Caco-2 (cell line): ENCODE measurements around the gene HERC2. TPM values are rescaled to one million over a fixed set of nuclear protein-coding genes. Genes with fewer than 3 reads are reported as not detected.
"Not testable (repeated sequence)": the region's sequence is repeated elsewhere in the genome, so short reads cannot be mapped to it uniquely, and the experiment has no call there.

Source experiments
- BruUV-seq: library from RNA; stranded (reverse); fragments of 400-500 nt; replicated peaks from 2 replicates; lab custom pipeline; 2021; lab: Mats Ljungman, UMichigan
- CTCF ChIA-PET: fragments of 300-600 bp; sonication (Branson Sonifier 250); formaldehyde crosslinking; loops from one replicate; lab custom pipeline; 2022; ENCODE audit warnings: antibody characterized with exemption; lab: Charles Lee
- POLR2A ChIA-PET: fragments of 300-600 bp; sonication (Branson Sonifier 250); formaldehyde crosslinking; loops from one replicate; lab custom pipeline; 2022; ENCODE audit warnings: antibody characterized with exemption; lab: Charles Lee
- DNase-seq, 2 experiments: peaks; one replicate each; pipeline versions ENCODE4 v3.0.0 to v3.0.0-alpha.2; 2020 to 2022
- H3K27me3 ChIP-seq: replicated peaks from 2 replicates; pipeline ENCODE4 v1.6.0; 2011; ENCODE audit warnings: low read length; ENCODE audit not compliant: control insufficient read depth, insufficient read depth
- H3K36me3 ChIP-seq: 2 replicates; pipeline ENCODE4 v1.5.1; 2011; ENCODE audit warnings: low read length; ENCODE audit not compliant: control insufficient read depth, insufficient read depth
- H3K4me1 ChIP-seq: fragments of 250-450 bp; sonication (Bioruptor Pico); 2 replicates; pipeline ENCODE4 v1.5.1; 2020; ENCODE audit warnings: mild to moderate bottlenecking
- H3K4me3 ChIP-seq: 2 replicates; pipeline ENCODE4 v1.5.1; 2011; ENCODE audit warnings: low read depth, mild to moderate bottlenecking, control low read depth, low read length
- H3K9me3 ChIP-seq: fragments of 250-450 bp; sonication (Bioruptor Pico); 2 replicates; pipeline ENCODE4 v1.5.1; 2020; ENCODE audit warnings: mild to moderate bottlenecking, moderate library complexity
- H3K27ac Mint-ChIP-seq: one replicate; pipeline ENCODE4 v1.8.0; 2022; ENCODE audit warnings: mixed read lengths; ENCODE audit not compliant: unreplicated experiment
- H3K27me3 Mint-ChIP-seq: one replicate; pipeline ENCODE4 v1.8.0; 2022; ENCODE audit warnings: mixed read lengths; ENCODE audit not compliant: insufficient read depth, unreplicated experiment
- H3K36me3 Mint-ChIP-seq: one replicate; pipeline ENCODE4 v1.8.0; 2022; ENCODE audit warnings: mild to moderate bottlenecking, mixed read lengths; ENCODE audit not compliant: insufficient read depth, unreplicated experiment
- H3K4me1 Mint-ChIP-seq: one replicate; pipeline ENCODE4 v1.8.0; 2022; ENCODE audit warnings: low read depth, mixed read lengths; ENCODE audit not compliant: unreplicated experiment
- H3K4me3 Mint-ChIP-seq: one replicate; pipeline ENCODE4 v1.8.0; 2022; ENCODE audit warnings: mild to moderate bottlenecking, moderate library complexity, mixed read lengths; ENCODE audit not compliant: unreplicated experiment
- H3K9me3 Mint-ChIP-seq: one replicate; pipeline ENCODE4 v1.8.0; 2022; ENCODE audit warnings: mixed read lengths; ENCODE audit not compliant: unreplicated experiment
- intact Hi-C: fragments of 100-400 bp; cut with micrococcal nuclease; formaldehyde crosslinking; loops from one replicate; pipeline ENCODE4 v1.10.0; 2022; ENCODE audit not compliant: unreplicated experiment
- total RNA-seq: library from RNA; stranded (reverse); gene quantifications from 2 replicates; pipeline ENCODE4 v1.2.3, GENCODE V29; 2022
- TF ChIP-seq, protein P1 (sequence below), 2 experiments: fragments of 200-600 bp in 1 of 2; IDR thresholded peaks; 1 replicate in 1 of 2; 2 replicates in 1 of 2; pipeline versions ENCODE4 v1.5.1 to v1.8.0; 2011 to 2022; ENCODE audit warnings: antibody characterized with exemption in 1 of 2, control low read depth in 1 of 2, inconsistent platforms in 1 of 2, low read depth in 1 of 2, low read length in 1 of 2, mild to moderate bottlenecking in 1 of 2, moderate library complexity in 1 of 2; ENCODE audit not compliant: insufficient read depth in 1 of 2, severe bottlenecking in 1 of 2, unreplicated experiment in 1 of 2

HERC2 gene
- total RNA-seq, 1 experiment from 2014 or later: 76.9 TPM

GRCh38 chr15:28140062-28140461, 181.9 kb downstream of the HERC2 start:
- CTCF ChIA-PET: no interaction called here

DNA sequence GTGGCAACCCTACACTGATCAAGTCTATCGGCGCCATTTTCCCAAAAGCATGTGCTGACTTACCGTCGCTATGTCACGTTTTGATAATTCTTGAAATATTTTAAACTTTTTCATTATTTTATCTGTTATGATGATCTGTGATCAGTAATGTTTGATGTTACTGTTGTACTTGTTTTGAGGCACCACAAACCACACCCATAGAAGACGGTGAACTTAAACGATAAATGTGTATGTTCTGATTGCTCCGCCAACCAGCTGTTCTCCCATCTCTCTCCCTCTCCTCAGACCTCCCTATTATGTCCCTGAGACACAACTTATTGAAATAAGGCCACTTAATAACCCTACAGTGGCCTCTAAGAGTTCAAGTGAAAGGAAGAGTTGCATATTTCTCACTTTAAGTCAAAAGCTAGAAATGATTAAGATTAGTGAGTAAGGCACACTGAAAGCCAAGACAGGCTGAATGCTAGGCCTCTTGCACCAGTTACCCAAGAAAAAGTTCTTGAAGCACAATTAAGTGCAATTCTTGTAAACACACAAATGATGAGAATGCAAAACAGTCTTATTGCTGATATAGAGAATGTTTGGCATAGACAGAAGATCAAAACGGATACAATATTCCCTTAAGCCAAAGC, 184.5 kb downstream of the HERC2 start:
- DNase-seq, BruUV-seq, H3K9me3 Mint-ChIP-seq, H3K4me1 ChIP-seq, intact Hi-C loops, H3K4me3 Mint-ChIP-seq, H3K4me1 Mint-ChIP-seq, CTCF ChIA-PET, H3K27me3 ChIP-seq, POLR2A ChIA-PET, H3K27me3 Mint-ChIP-seq, H3K36me3 ChIP-seq, H3K4me3 ChIP-seq, H3K27ac Mint-ChIP-seq, H3K9me3 ChIP-seq: not testable (repeated sequence)
- peaks cover 46% of the 10 kb centered on the region for H3K36me3 Mint-ChIP-seq

More at GRCh38 chr15:28140062-28140461, 181.9 kb downstream of the HERC2 start:
- Histone ChIP-seq H3K27me3 (no peaks in the 10 kb centered on the region), H3K4me3 (no peak overlapping the region), H3K9me3 (no peaks in the 10 kb centered on the region), H3K36me3 (peaks cover 4% of the 10 kb centered on the region), H3K4me1 (no peaks in the 10 kb centered on the region)
- Mint-ChIP-seq H3K27me3 (no peaks in the 10 kb centered on the region), H3K4me3 (no peak overlapping the region), H3K27ac (no peak overlapping the region), H3K36me3 (peaks cover 51% of the 10 kb centered on the region), H3K9me3 (no peaks in the 10 kb centered on the region), H3K4me1 (no peaks in the 10 kb centered on the region)
- BruUV-seq: no TSS peak
- POLR2A ChIA-PET: no interaction called here
- TF ChIP-seq, protein P1, sequence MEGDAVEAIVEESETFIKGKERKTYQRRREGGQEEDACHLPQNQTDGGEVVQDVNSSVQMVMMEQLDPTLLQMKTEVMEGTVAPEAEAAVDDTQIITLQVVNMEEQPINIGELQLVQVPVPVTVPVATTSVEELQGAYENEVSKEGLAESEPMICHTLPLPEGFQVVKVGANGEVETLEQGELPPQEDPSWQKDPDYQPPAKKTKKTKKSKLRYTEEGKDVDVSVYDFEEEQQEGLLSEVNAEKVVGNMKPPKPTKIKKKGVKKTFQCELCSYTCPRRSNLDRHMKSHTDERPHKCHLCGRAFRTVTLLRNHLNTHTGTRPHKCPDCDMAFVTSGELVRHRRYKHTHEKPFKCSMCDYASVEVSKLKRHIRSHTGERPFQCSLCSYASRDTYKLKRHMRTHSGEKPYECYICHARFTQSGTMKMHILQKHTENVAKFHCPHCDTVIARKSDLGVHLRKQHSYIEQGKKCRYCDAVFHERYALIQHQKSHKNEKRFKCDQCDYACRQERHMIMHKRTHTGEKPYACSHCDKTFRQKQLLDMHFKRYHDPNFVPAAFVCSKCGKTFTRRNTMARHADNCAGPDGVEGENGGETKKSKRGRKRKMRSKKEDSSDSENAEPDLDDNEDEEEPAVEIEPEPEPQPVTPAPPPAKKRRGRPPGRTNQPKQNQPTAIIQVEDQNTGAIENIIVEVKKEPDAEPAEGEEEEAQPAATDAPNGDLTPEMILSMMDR (IDR thresholded peaks at IDR 0.05; ENCODE audit: insufficient read depth in 1 of 2, low read depth in 1 of 2, low read length in 1 of 2, severe bottlenecking in 1 of 2, unreplicated experiment in 1 of 2): no peak
- intact Hi-C loops: no loop called here
- no peak for DNase-seq

DNA sequence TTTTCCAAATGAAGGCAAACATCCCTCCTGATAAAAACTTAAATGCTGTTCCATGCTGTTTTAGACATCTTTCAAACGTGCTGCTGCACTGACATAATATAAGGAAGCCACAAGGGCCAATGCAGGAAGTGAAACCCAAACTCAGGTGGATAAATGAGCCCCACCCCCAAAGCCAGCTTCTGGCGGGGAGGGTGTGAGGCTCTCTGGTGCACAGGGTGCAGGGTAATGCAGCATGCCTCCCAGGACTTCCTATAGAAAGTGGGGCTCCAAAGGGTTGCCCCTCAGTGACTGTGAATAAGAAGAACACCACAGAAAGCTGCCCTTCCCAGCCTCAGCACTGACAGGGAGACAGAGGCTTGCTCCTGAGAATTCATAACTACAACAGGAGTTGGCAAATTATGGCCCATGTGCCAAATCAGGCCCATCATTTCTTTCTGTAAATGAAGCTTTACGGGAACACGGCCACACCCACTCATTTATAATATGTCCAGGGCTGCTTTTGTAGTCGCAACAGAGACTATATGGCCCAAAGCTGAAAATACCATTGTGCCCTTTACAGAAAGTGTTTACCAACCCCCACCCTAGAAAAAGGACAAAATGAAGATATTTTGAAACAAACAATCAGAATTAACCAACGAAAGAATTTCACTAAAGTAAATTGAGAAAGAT, 185.6 kb downstream of the HERC2 start:
- DNase-seq, H3K4me3 Mint-ChIP-seq, POLR2A ChIA-PET, H3K27me3 Mint-ChIP-seq, H3K9me3 Mint-ChIP-seq, H3K4me3 ChIP-seq, H3K4me1 ChIP-seq, CTCF ChIA-PET, H3K27me3 ChIP-seq, H3K4me1 Mint-ChIP-seq, intact Hi-C loops, H3K9me3 ChIP-seq, BruUV-seq, H3K36me3 ChIP-seq, H3K27ac Mint-ChIP-seq: not testable (repeated sequence)
- peaks cover 42% of the 10 kb centered on the region for H3K36me3 Mint-ChIP-seq

- H3K9me3 Mint-ChIP-seq: no peaks in the 10 kb centered on the region
- no peaks in the 10 kb centered on the region for H3K4me1 Mint-ChIP-seq
- no peaks in the 10 kb centered on the region for H3K27me3 Mint-ChIP-seq
- no TSS peak for BruUV-seq
- TF ChIP-seq, protein P1 (IDR thresholded peaks at IDR 0.05; ENCODE audit: insufficient read depth in 1 of 2, low read depth in 1 of 2, low read length in 1 of 2, severe bottlenecking in 1 of 2, unreplicated experiment in 1 of 2): no peak
- no peak overlapping the region for H3K4me3 Mint-ChIP-seq
- no peaks in the 10 kb centered on the region for H3K9me3 ChIP-seq
- H3K27ac Mint-ChIP-seq: no peak overlapping the region
- no peaks in the 10 kb centered on the region for H3K27me3 ChIP-seq
- CTCF ChIA-PET: no interaction called here
- H3K36me3 Mint-ChIP-seq: peaks cover 40% of the 10 kb centered on the region
- no peak for DNase-seq
- H3K4me3 ChIP-seq: no peak overlapping the region
- POLR2A ChIA-PET: no interaction called here
- peaks cover 4% of the 10 kb centered on the region for H3K36me3 ChIP-seq
- H3K4me1 ChIP-seq: no peaks in the 10 kb centered on the region
- intact Hi-C loops: no loop called here
Measured at GRCh38 chr15:28133281-28133680, 188.7 kb downstream of the HERC2 start.
